Fibroblast of skin of left biceps (primary cell): ENCODE data around the gene SLC9A9.

ENCODE experiments used
- DNase-seq, 2 experiments: peaks; one replicate each; pipeline ENCODE4 v3.0.0-alpha.2; 2013; ENCODE audit warnings: low read depth in 2 of 2

SLC9A9 gene

GRCh38 chr3:143757691-143758090 lies 90.6 kb downstream of the SLC9A9 start:
- DNase-seq, result no peak

GRCh38 chr3:143755978-143756377 lies 92.3 kb downstream of the SLC9A9 start:
- DNase-seq, result no peak

GRCh38 chr3:143754090-143754489 lies 94.2 kb downstream of the SLC9A9 start:
- DNase-seq, result no peak

GRCh38 chr3:143753456-143753855 lies 94.8 kb downstream of the SLC9A9 start:
- no peak for DNase-seq

- DNase-seq, result no peak
Observed at GRCh38 chr3:143753006-143753405, 95.3 kb downstream of the SLC9A9 start.

GRCh38 chr3:143751643-143752178 lies 96.6 kb downstream of the SLC9A9 start:
- DNase-seq, result no peak

- no peak for DNase-seq
Observed at GRCh38 chr3:143750841-143751240, 97.4 kb downstream of the SLC9A9 start.

GRCh38 chr3:143749926-143750325 lies 98.3 kb downstream of the SLC9A9 start:
- DNase-seq, result no peak

- DNase-seq, result no peak
Observed at GRCh38 chr3:143737065-143737464, 111.2 kb downstream of the SLC9A9 start.

- DNase-seq, result no peak
Observed at GRCh38 chr3:143736205-143736997, 111.9 kb downstream of the SLC9A9 start.

- no peak for DNase-seq
Observed at GRCh38 chr3:143731776-143732175, 116.5 kb downstream of the SLC9A9 start.

- DNase-seq, result no peak
Observed at GRCh38 chr3:143731320-143731719, 116.9 kb downstream of the SLC9A9 start.

GRCh38 chr3:143727391-143727790 lies 120.9 kb downstream of the SLC9A9 start:
- DNase-seq, result no peak

GRCh38 chr3:143726727-143727126 lies 121.5 kb downstream of the SLC9A9 start:
- no peak for DNase-seq

- DNase-seq, result no peak
Observed at GRCh38 chr3:143720381-143720780, 127.9 kb downstream of the SLC9A9 start.

- no peak for DNase-seq
Observed at GRCh38 chr3:143718463-143718862, 129.8 kb downstream of the SLC9A9 start.

- DNase-seq, result no peak
Observed at GRCh38 chr3:143716731-143717130, 131.5 kb downstream of the SLC9A9 start.

GRCh38 chr3:143712522-143712921 lies 135.7 kb downstream of the SLC9A9 start:
- no peak for DNase-seq

GRCh38 chr3:143707848-143708247 lies 140.4 kb downstream of the SLC9A9 start:
- no peak for DNase-seq

- no peak for DNase-seq
Observed at GRCh38 chr3:143700431-143700975, 147.8 kb downstream of the SLC9A9 start.

GRCh38 chr3:143699424-143699823 lies 148.8 kb downstream of the SLC9A9 start:
- no peak for DNase-seq

GRCh38 chr3:143698682-143699303 lies 149.5 kb downstream of the SLC9A9 start:
- no peak for DNase-seq

- DNase-seq, result no peak
Observed at GRCh38 chr3:143697975-143698374, 150.3 kb downstream of the SLC9A9 start.
